Astrocyte (in vitro differentiated cells and primary cell): Measurements from ENCODE around the gene SERPINF2. TPM values are rescaled to one million over a fixed set of nuclear protein-coding genes. Genes with fewer than 3 reads are reported as not detected.

ENCODE experiments used
- DNase-seq: peaks from one replicate; pipeline ENCODE4 v3.0.0-alpha.2; 2010; ENCODE audit warnings: low read depth
- FAIRE-seq: peaks from 2 replicates; lab custom pipeline; 2011; peaks lifted over from hg19 to GRCh38; lab: Jason Lieb, UNC
- H2AFZ ChIP-seq: 2 replicates; pipeline ENCODE4 v1.6.0; 2012; ENCODE audit warnings: low read depth, low read length, inconsistent platforms
- H3K27ac ChIP-seq: 2 replicates; pipeline ENCODE4 v1.5.1; 2011; ENCODE audit warnings: low read depth, low read length, inconsistent platforms
- H3K27me3 ChIP-seq: 2 replicates; pipeline ENCODE4 v1.6.0; 2011; ENCODE audit warnings: low read length, inconsistent platforms; ENCODE audit not compliant: insufficient read depth
- H3K36me3 ChIP-seq: 2 replicates; pipeline ENCODE4 v1.5.1; 2011; ENCODE audit warnings: low read length, inconsistent platforms; ENCODE audit not compliant: insufficient read depth
- H3K4me1 ChIP-seq: 2 replicates; pipeline ENCODE4 v1.5.1; 2011; ENCODE audit warnings: low read length, inconsistent platforms; ENCODE audit not compliant: insufficient read depth
- H3K4me2 ChIP-seq: 2 replicates; pipeline ENCODE4 v1.6.0; 2012; ENCODE audit warnings: low read length, inconsistent platforms
- H3K4me3 ChIP-seq: 2 replicates; pipeline ENCODE4 v1.5.1; 2011; ENCODE audit warnings: low read depth, mild to moderate bottlenecking, low read length, inconsistent platforms; ENCODE audit not compliant: insufficient read depth
- H3K79me2 ChIP-seq: 2 replicates; pipeline ENCODE4 v1.6.0; 2012; ENCODE audit warnings: mild to moderate bottlenecking, low read length, inconsistent platforms; ENCODE audit not compliant: insufficient read depth
- H3K9ac ChIP-seq: 2 replicates; pipeline ENCODE4 v1.6.0; 2012; ENCODE audit warnings: mild to moderate bottlenecking, low read length, inconsistent platforms
- H3K9me3 ChIP-seq: 2 replicates; pipeline ENCODE4 v1.5.1; 2012; ENCODE audit warnings: low read depth, mild to moderate bottlenecking, low read length, inconsistent platforms; ENCODE audit not compliant: insufficient read depth
- H4K20me1 ChIP-seq: 2 replicates; pipeline ENCODE4 v1.6.0; 2012; ENCODE audit warnings: low read length, inconsistent platforms; ENCODE audit not compliant: insufficient read depth
- H3K27ac Mint-ChIP-seq: one replicate; pipeline ENCODE4 v1.8.0; 2021; ENCODE audit warnings: mild to moderate bottlenecking, mixed read lengths; ENCODE audit not compliant: unreplicated experiment
- H3K27me3 Mint-ChIP-seq: one replicate; pipeline ENCODE4 v1.8.0; 2021; ENCODE audit warnings: low read depth, mixed read lengths; ENCODE audit not compliant: unreplicated experiment
- H3K36me3 Mint-ChIP-seq: one replicate; pipeline ENCODE4 v1.8.0; 2021; ENCODE audit warnings: low read depth, mixed read lengths; ENCODE audit not compliant: unreplicated experiment
- H3K4me1 Mint-ChIP-seq: one replicate; pipeline ENCODE4 v1.8.0; 2021; ENCODE audit warnings: low read depth, mixed read lengths; ENCODE audit not compliant: unreplicated experiment
- H3K4me3 Mint-ChIP-seq: one replicate; pipeline ENCODE4 v1.8.0; 2021; ENCODE audit warnings: mild to moderate bottlenecking, moderate library complexity, mixed read lengths; ENCODE audit not compliant: unreplicated experiment
- H3K9me3 Mint-ChIP-seq: one replicate; pipeline ENCODE4 v1.8.0; 2021; ENCODE audit warnings: mild to moderate bottlenecking, mixed read lengths; ENCODE audit not compliant: unreplicated experiment
- EZH2 ChIP-seq: IDR thresholded peaks from 2 replicates; pipeline ENCODE4 v1.6.1; 2012; ENCODE audit warnings: mild to moderate bottlenecking, low read length, inconsistent platforms; ENCODE audit not compliant: insufficient read depth
- total RNA-seq: library from RNA; stranded (reverse); gene quantifications from 2 replicates; pipeline ENCODE4 v1.2.1, GENCODE V29; 2021
- TF ChIP-seq, protein P1 (sequence below): IDR thresholded peaks from 2 replicates; pipeline ENCODE4 v1.5.1; 2011; ENCODE audit warnings: low read depth, mild to moderate bottlenecking, inconsistent platforms, low read length, moderate library complexity; ENCODE audit not compliant: insufficient read depth

Gene SERPINF2
- total RNA-seq, 1 donor from 2014 or later: 0.11 TPM

DNA sequence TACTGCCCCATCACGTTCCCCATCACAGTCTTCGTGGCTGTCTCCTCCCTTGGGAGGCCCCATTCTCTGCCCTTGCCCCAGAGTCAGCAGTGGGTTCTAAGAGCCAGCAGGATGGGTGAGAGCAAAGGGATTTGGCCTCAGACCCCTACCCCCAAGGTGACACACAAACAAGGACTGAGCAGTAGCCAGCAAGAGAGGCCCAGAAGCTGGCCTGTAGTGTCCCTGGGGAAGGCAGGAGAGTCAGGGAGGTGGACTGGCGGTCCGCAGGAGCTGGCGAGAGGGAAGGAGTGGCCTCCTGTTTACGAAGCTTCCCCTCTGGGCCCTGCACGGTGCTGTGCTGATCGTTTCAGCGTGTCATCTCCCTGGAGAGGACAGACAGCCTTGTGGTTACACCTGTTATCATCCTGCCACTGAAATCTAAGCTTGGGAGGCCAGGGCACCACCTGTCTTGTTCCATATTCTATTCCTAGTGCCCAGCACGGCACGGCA is 9.8 kb upstream of the SERPINF2 start:
- no peaks in the 10 kb centered on the region for H3K36me3 ChIP-seq
- Mint-ChIP-seq H3K4me1 (peaks cover 14% of the 10 kb centered on the region), H3K27ac (no peak overlapping the region), H3K36me3 (peaks cover 10% of the 10 kb centered on the region), H3K9me3 (no peaks in the 10 kb centered on the region), H3K4me3 (no peak overlapping the region), H3K27me3 (no peaks in the 10 kb centered on the region)
- H3K79me2 ChIP-seq: peaks cover under 1% of the 10 kb centered on the region
- H3K9ac ChIP-seq: no peak overlapping the region
- no peak for DNase-seq
- no peak overlapping the region for H3K4me2 ChIP-seq
- peaks cover 12% of the 10 kb centered on the region for H3K4me1 ChIP-seq
- H3K9me3 ChIP-seq: no peaks in the 10 kb centered on the region
- H3K27me3 ChIP-seq: no peaks in the 10 kb centered on the region
- no peak overlapping the region for H3K4me3 ChIP-seq
- TF ChIP-seq EZH2: no peak
- TF ChIP-seq, protein P1, sequence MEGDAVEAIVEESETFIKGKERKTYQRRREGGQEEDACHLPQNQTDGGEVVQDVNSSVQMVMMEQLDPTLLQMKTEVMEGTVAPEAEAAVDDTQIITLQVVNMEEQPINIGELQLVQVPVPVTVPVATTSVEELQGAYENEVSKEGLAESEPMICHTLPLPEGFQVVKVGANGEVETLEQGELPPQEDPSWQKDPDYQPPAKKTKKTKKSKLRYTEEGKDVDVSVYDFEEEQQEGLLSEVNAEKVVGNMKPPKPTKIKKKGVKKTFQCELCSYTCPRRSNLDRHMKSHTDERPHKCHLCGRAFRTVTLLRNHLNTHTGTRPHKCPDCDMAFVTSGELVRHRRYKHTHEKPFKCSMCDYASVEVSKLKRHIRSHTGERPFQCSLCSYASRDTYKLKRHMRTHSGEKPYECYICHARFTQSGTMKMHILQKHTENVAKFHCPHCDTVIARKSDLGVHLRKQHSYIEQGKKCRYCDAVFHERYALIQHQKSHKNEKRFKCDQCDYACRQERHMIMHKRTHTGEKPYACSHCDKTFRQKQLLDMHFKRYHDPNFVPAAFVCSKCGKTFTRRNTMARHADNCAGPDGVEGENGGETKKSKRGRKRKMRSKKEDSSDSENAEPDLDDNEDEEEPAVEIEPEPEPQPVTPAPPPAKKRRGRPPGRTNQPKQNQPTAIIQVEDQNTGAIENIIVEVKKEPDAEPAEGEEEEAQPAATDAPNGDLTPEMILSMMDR: no peak
- no peak overlapping the region for H3K27ac ChIP-seq
- H2AFZ ChIP-seq: no peak overlapping the region
- no peak for FAIRE-seq
- peaks cover 12% of the 10 kb centered on the region for H4K20me1 ChIP-seq

DNA sequence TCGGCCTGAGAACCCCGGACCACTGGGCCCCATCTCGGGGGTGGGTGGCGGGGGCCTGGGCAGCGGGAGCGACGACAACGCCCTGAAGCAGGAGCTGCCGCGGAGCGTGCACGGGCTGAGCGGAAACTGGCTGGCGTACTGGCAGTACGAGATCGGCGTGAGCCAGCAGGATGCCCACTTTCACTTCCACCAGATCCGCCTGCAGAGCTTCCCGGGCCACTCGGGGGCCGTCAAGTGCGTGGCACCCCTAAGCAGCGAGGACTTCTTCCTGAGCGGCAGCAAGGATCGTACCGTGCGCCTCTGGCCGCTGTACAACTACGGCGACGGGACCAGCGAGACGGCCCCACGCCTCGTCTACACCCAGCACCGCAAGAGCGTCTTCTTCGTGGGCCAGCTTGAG is 8.9 kb upstream of the SERPINF2 start:
- H3K9me3 Mint-ChIP-seq: no peaks in the 10 kb centered on the region
- FAIRE-seq: no peak
- H3K27ac Mint-ChIP-seq: no peak overlapping the region
- no peak for TF ChIP-seq EZH2
- TF ChIP-seq, protein P1: no peak
- H3K4me1 ChIP-seq: peaks cover 12% of the 10 kb centered on the region
- H3K9me3 ChIP-seq: no peaks in the 10 kb centered on the region
- H3K79me2 ChIP-seq: no peaks in the 10 kb centered on the region
- H3K36me3 ChIP-seq: no peaks in the 10 kb centered on the region
- H2AFZ ChIP-seq: no peak overlapping the region
- DNase-seq: no peak
- peaks cover 14% of the 10 kb centered on the region for H4K20me1 ChIP-seq
- H3K4me2 ChIP-seq: no peak overlapping the region
- no peak overlapping the region for H3K27ac ChIP-seq
- no peaks in the 10 kb centered on the region for H3K27me3 Mint-ChIP-seq
- H3K4me1 Mint-ChIP-seq: peaks cover 10% of the 10 kb centered on the region
- H3K4me3 Mint-ChIP-seq: no peak overlapping the region
- H3K27me3 ChIP-seq: no peaks in the 10 kb centered on the region
- no peak overlapping the region for H3K4me3 ChIP-seq
- no peak overlapping the region for H3K9ac ChIP-seq
- H3K36me3 Mint-ChIP-seq: peaks cover 10% of the 10 kb centered on the region

DNA sequence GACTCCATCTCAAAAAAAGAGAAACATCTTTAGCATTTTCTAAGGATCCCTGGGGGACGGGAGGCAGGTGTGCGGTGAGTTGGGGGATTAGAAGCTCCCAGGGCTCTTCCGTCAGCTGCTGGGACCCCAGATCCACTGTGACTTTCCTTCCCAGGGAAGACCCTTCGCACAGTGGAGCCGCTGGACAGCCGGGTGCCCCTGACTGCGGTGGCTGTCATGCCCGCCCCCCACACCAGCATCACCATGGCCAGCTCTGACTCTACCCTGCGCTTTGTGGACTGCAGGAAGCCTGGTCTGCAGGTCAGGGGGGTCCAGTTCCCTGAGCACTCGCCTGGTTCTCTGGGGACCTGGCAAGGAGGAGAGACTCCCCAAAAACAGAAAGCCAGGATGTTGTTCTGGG is 7.3 kb upstream of the SERPINF2 start:
- Histone ChIP-seq H3K79me2 (no peaks in the 10 kb centered on the region), H3K27me3 (no peaks in the 10 kb centered on the region), H3K4me3 (no peak overlapping the region), H4K20me1 (peaks cover 14% of the 10 kb centered on the region), H2AFZ (no peak overlapping the region), H3K4me1 (peaks cover 11% of the 10 kb centered on the region), H3K9ac (no peak overlapping the region), H3K36me3 (no peaks in the 10 kb centered on the region), H3K9me3 (no peaks in the 10 kb centered on the region), H3K27ac (no peak overlapping the region), H3K4me2 (no peak overlapping the region)
- Mint-ChIP-seq H3K27ac (no peak overlapping the region), H3K4me3 (no peak overlapping the region), H3K36me3 (peaks cover 6% of the 10 kb centered on the region), H3K27me3 (no peaks in the 10 kb centered on the region), H3K9me3 (no peaks in the 10 kb centered on the region), H3K4me1 (peaks cover 10% of the 10 kb centered on the region)
- TF ChIP-seq, protein P1: no peak
- no peak for TF ChIP-seq EZH2
- FAIRE-seq: no peak
- no peak for DNase-seq
